HepG2 (cell line): Measurements from ENCODE around the gene TRPT1. TPM values are rescaled to one million over a fixed set of nuclear protein-coding genes. Genes with fewer than 3 reads are reported as not detected.
A peak's percentile ranks its signal among the peaks of the same experiment; 100 is the strongest.

Experiments
- ARNT2 ChIP-seq: sonication (generic); formaldehyde crosslinking; IDR thresholded peaks from 2 replicates; pipeline ENCODE4 v1.8.0; 2022; ENCODE audit warnings: mild to moderate bottlenecking, low read depth, missing genetic modification reagents, moderate library complexity
- BCL6 ChIP-seq: IDR thresholded peaks from 2 replicates; pipeline ENCODE4 v1.6.1; 2016; ENCODE audit warnings: missing genetic modification reagents, missing compliant biosample characterization
- CBX1 ChIP-seq: IDR thresholded peaks from one replicate; pipeline ENCODE4 v1.6.1; 2016; ENCODE audit warnings: antibody characterized with exemption, low read depth
- NFE2L1 ChIP-seq: sonication (generic); formaldehyde crosslinking; IDR thresholded peaks from 2 replicates; pipeline ENCODE4 v1.4.0; 2020; ENCODE audit warnings: missing genetic modification reagents, mild to moderate bottlenecking, borderline replicate concordance
- NR2F2 ChIP-seq: IDR thresholded peaks from 2 replicates; pipeline ENCODE4 v1.6.1; 2012; ENCODE audit warnings: low read depth, inconsistent platforms, borderline replicate concordance
- PHF8 ChIP-seq: sonication (generic); formaldehyde crosslinking; IDR thresholded peaks from 2 replicates; pipeline ENCODE4 v1.5.0; 2020; ENCODE audit warnings: missing genetic modification reagents
- REL ChIP-seq: sonication (generic); formaldehyde crosslinking; conservative IDR thresholded peaks from 2 replicates; pipeline ENCODE4 v1.8.0; 2022; ENCODE audit warnings: mild to moderate bottlenecking, missing genetic modification reagents, moderate library complexity
- RNF2 ChIP-seq: fragments of 450-650 bp; conservative IDR thresholded peaks from 2 replicates; pipeline ENCODE4 v1.6.1; 2016; ENCODE audit warnings: low read depth
- SP2 ChIP-seq: sonication (generic); formaldehyde crosslinking; IDR thresholded peaks from 2 replicates; pipeline ENCODE4 v1.5.1; 2020; ENCODE audit warnings: mild to moderate bottlenecking, missing genetic modification reagents
- SRSF1 ChIP-seq: fragments of 200-400 bp; formaldehyde crosslinking; optimal IDR thresholded peaks from 2 replicates; pipeline ENCODE3; 2017; ENCODE audit warnings: mild to moderate bottlenecking, low read depth, low read length, moderate library complexity
- SRSF9 ChIP-seq: fragments of 200-400 bp; formaldehyde crosslinking; IDR thresholded peaks from 2 replicates; pipeline ENCODE4 v1.6.1; 2018; ENCODE audit warnings: borderline replicate concordance, mild to moderate bottlenecking, low read depth, low read length; ENCODE audit not compliant: insufficient read depth, poor library complexity, severe bottlenecking
- TCF7 ChIP-seq: sonication (generic); IDR thresholded peaks from 2 replicates; pipeline ENCODE4 v1.6.1; 2016; ENCODE audit warnings: antibody characterized with exemption, low read depth
- THAP8 ChIP-seq: sonication (generic); formaldehyde crosslinking; IDR thresholded peaks from 2 replicates; pipeline ENCODE4 v1.5.1; 2020; ENCODE audit warnings: missing genetic modification reagents, mild to moderate bottlenecking, borderline replicate concordance
- ZEB1 ChIP-seq: IDR thresholded peaks from 2 replicates; pipeline ENCODE4 v1.6.1; 2012; ENCODE audit warnings: mild to moderate bottlenecking, low read depth, inconsistent platforms; ENCODE audit not compliant: insufficient replicate concordance
- ZMYM2 ChIP-seq: sonication (generic); formaldehyde crosslinking; IDR thresholded peaks from 2 replicates; pipeline ENCODE4 v1.8.0; 2022; ENCODE audit warnings: mild to moderate bottlenecking, missing genetic modification reagents
- ZMYM3 ChIP-seq: sonication (generic); formaldehyde crosslinking; IDR thresholded peaks from 2 replicates; pipeline ENCODE4 v1.5.1; 2020; ENCODE audit warnings: mild to moderate bottlenecking, missing genetic modification reagents
- ZNF160 ChIP-seq: sonication (generic); formaldehyde crosslinking; IDR thresholded peaks from 2 replicates; pipeline ENCODE4 v1.8.0; 2022; ENCODE audit warnings: mild to moderate bottlenecking, inconsistent platforms, missing genetic modification reagents
- ZNF34 ChIP-seq: sonication (generic); formaldehyde crosslinking; IDR thresholded peaks from 2 replicates; pipeline ENCODE4 v1.4.0; 2020; ENCODE audit warnings: mild to moderate bottlenecking, missing genetic modification reagents, borderline replicate concordance
- ZNF430 ChIP-seq: sonication (generic); formaldehyde crosslinking; IDR thresholded peaks from 2 replicates; pipeline ENCODE4 v1.9.0; 2021; ENCODE audit warnings: mild to moderate bottlenecking, missing genetic modification reagents
- ZNF432 ChIP-seq: sonication (generic); formaldehyde crosslinking; IDR thresholded peaks from 2 replicates; pipeline ENCODE4 v1.5.0; 2020; ENCODE audit warnings: missing genetic modification reagents, mild to moderate bottlenecking, borderline replicate concordance
- ZNF547 ChIP-seq: sonication (generic); formaldehyde crosslinking; IDR thresholded peaks from 2 replicates; pipeline ENCODE4 v1.5.1; 2020; ENCODE audit warnings: mild to moderate bottlenecking, missing genetic modification reagents
- ZNF607 ChIP-seq: sonication (generic); formaldehyde crosslinking; IDR thresholded peaks from 2 replicates; pipeline ENCODE4 v1.5.1; 2020; ENCODE audit warnings: missing genetic modification reagents, mild to moderate bottlenecking, borderline replicate concordance
- ZNF850 ChIP-seq: sonication (generic); formaldehyde crosslinking; conservative IDR thresholded peaks from 2 replicates; pipeline ENCODE4 v1.9.0; 2021; ENCODE audit warnings: mild to moderate bottlenecking, missing genetic modification reagents
- polyA plus RNA-seq, 8 experiments: library from polyadenylated mRNA; depleted of rRNA in 3 of 8; stranded (reverse) in 7 of 8; unstranded in 1 of 8; fragments of >200 nt; fragmentation: Illumina TruSeq in 4 of 8; extraction: Trizol in 4 of 8; gene quantifications; 2 replicates each; pipeline versions ENCODE4 v1.2.1 to v1.2.3, GENCODE V29; 2011 to 2016; ENCODE audit warnings: low read depth in 4 of 8, missing spikeins in 1 of 8, mixed read lengths in 1 of 8; ENCODE audit not compliant: insufficient read depth in 1 of 8
- total RNA-seq, 5 experiments: library from RNA; depleted of rRNA; stranded (reverse); fragments of >200 nt; fragmentation: Illumina TruSeq; extraction: Trizol; gene quantifications; 2 replicates each; pipeline ENCODE4 v1.2.3, GENCODE V29; 2016; ENCODE audit warnings: low read depth in 1 of 5
- TF ChIP-seq, protein P1 (sequence below): conservative IDR thresholded peaks from 2 replicates; pipeline ENCODE4 v1.6.1; 2018; ENCODE audit warnings: missing genetic modification reagents
- TF ChIP-seq, protein P2 (sequence below): sonication (generic); formaldehyde crosslinking; conservative IDR thresholded peaks from 2 replicates; pipeline ENCODE4 v1.4.0; 2020; ENCODE audit warnings: missing genetic modification reagents

TRPT1 gene
- total and polyA plus RNA-seq, 2 of the 13 experiments (the other 11 are each of a cell fraction or from before 2014, with no cell fraction given): 24.8 to 40.7 TPM

DNA sequence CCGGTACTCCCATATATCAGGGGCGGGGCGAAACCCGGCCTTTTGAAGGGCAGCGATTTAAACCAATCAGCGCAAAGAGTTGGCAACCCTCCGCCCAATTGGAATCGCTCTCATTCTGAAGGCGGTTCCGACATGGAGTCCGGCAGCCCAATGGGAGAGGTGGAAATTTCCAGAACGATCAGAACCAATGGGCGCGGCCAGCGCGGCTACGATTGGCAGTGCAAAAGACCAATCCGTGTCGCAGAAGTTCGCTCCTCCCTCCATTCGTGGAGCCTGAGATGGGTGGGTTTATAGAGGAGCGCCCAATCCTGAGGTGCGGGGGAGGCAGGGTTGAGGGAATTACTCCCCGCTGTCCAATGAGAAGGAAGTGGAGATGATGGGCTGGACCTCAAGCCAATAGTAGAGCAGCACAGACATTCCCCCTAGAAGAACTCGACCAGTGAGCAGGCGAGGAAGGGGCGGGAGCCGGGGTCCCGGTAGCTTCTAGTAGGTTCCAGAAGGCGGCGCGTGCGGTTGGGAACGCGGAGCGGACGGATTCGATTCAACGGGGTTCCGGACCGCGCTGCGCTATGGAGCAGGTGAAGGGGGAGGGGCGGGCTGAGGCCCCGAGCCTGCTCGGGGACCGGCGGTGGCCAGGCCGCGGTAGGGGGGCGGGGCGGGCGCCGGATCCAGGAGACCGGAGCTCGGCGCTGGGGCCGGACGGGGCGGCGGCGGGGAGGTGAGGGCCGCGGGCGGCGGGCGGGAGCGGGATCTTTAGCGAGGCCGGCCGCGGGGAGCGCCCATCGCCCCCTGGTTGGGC lies 40.1 kb downstream of the TRPT1 start, which contains the start of gene STIP1 (continued):
- TF ChIP-seq TCF7 (no peak), THAP8 (CRISPR knock-in tag) (no peak; the same call in 1 of the 2 replicates), ZNF34 (CRISPR knock-in tag) (0 out of 2 replicates have a peak, but pooled peaks have one; percentile 23), ZNF607 (0 out of 2 replicates have a peak, but pooled peaks have one; percentile 49), RNF2 (no peak; the same call in 1 of the 2 replicates), BCL6 (CRISPR knock-in tag) (no peak), REL (CRISPR knock-in tag) (no peak), ZMYM3 (CRISPR knock-in tag) (no peak), ZNF432 (no peak), PHF8 (CRISPR knock-in tag) (no peak), ZNF850 (CRISPR knock-in tag) (no peak), ZNF160 (CRISPR knock-in tag) (no peak; the same call in 1 of the 2 replicates), ZMYM2 (CRISPR knock-in tag) (no peak), CBX1 (no peak), ZEB1 (no peak), ZNF430 (CRISPR knock-in tag) (no peak), SRSF9 (no peak), ARNT2 (no peak; the same call in 1 of the 2 replicates), ZNF547 (peak; percentile 16), SP2 (CRISPR knock-in tag) (peak; percentile 95), SRSF1 (no peak), NFE2L1 (no peak), NR2F2 (no peak)
- TF ChIP-seq, protein P1, sequence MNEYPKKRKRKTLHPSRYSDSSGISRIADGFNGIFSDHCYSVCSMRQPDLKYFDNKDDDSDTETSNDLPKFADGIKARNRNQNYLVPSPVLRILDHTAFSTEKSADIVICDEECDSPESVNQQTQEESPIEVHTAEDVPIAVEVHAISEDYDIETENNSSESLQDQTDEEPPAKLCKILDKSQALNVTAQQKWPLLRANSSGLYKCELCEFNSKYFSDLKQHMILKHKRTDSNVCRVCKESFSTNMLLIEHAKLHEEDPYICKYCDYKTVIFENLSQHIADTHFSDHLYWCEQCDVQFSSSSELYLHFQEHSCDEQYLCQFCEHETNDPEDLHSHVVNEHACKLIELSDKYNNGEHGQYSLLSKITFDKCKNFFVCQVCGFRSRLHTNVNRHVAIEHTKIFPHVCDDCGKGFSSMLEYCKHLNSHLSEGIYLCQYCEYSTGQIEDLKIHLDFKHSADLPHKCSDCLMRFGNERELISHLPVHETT (CRISPR knock-in tag): peak; percentile 83
- TF ChIP-seq, protein P2, sequence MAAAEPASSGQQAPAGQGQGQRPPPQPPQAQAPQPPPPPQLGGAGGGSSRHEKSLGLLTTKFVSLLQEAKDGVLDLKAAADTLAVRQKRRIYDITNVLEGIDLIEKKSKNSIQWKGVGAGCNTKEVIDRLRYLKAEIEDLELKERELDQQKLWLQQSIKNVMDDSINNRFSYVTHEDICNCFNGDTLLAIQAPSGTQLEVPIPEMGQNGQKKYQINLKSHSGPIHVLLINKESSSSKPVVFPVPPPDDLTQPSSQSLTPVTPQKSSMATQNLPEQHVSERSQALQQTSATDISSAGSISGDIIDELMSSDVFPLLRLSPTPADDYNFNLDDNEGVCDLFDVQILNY (CRISPR knock-in tag): peak; percentile 78
